OCI-LY1 (cell line): ENCODE results near the gene CREM.
A peak's percentile ranks its signal among the peaks of the same experiment; 100 is the strongest.

Experiments
- H2AFZ ChIP-seq: fragments of 200-600 bp; sonication (generic), shearing (Covaris generic); 2 replicates; pipeline ENCODE4 v1.6.0; 2014; ENCODE audit warnings: antibody characterized with exemption, mild to moderate bottlenecking, low read length
- H3F3A ChIP-seq: fragments of 200-600 bp; sonication (generic), shearing (Covaris generic); 2 replicates; pipeline ENCODE4 v1.6.0; 2014; ENCODE audit warnings: mild to moderate bottlenecking, antibody characterized with exemption, low read length, moderate library complexity; ENCODE audit not compliant: insufficient read depth
- H3K27ac ChIP-seq: fragments of 200-600 bp; sonication (generic); 2 replicates; pipeline ENCODE4 v1.5.1; 2014; ENCODE audit warnings: low read length, mixed run types, mild to moderate bottlenecking, low read depth; ENCODE audit not compliant: poor library complexity, severe bottlenecking
- H3K27me3 ChIP-seq: fragments of 200-600 bp; sonication (generic); 2 replicates; pipeline ENCODE4 v1.6.0; 2014; ENCODE audit warnings: antibody characterized with exemption, mild to moderate bottlenecking, low read length, moderate library complexity; ENCODE audit not compliant: insufficient read depth
- H3K36me3 ChIP-seq: fragments of 200-600 bp; sonication (generic); 2 replicates; pipeline ENCODE4 v1.6.1; 2014; ENCODE audit warnings: mild to moderate bottlenecking, antibody characterized with exemption, low read length, moderate library complexity, mixed read lengths; ENCODE audit not compliant: insufficient read depth
- H3K4me1 ChIP-seq: fragments of 200-600 bp; sonication (generic); 2 replicates; pipeline ENCODE4 v1.5.1; 2014; ENCODE audit warnings: mild to moderate bottlenecking, low read length, moderate library complexity; ENCODE audit not compliant: insufficient read depth, severe bottlenecking
- H3K4me2 ChIP-seq: fragments of 200-600 bp; sonication (generic), shearing (Covaris generic); 2 replicates; pipeline ENCODE4 v1.6.1; 2014; ENCODE audit warnings: low read length
- H3K4me3 ChIP-seq: fragments of 200-600 bp; sonication (generic); 2 replicates; pipeline ENCODE4 v1.5.1; 2014; ENCODE audit warnings: low read length, low read depth, mild to moderate bottlenecking, mixed read lengths; ENCODE audit not compliant: poor library complexity, severe bottlenecking
- H3K79me2 ChIP-seq: fragments of 200-600 bp; shearing (Covaris generic); 2 replicates; pipeline ENCODE4 v1.6.1; 2016; ENCODE audit warnings: mixed run types, low read length, mixed read lengths; ENCODE audit not compliant: insufficient read depth
- H3K9ac ChIP-seq: fragments of 200-600 bp; sonication (generic), shearing (Covaris generic); 2 replicates; pipeline ENCODE4 v1.6.1; 2014; ENCODE audit warnings: mild to moderate bottlenecking, low read length, mixed read lengths
- H3K9me2 ChIP-seq: fragments of 200-600 bp; sonication (generic), shearing (Covaris generic); 2 replicates; pipeline ENCODE4 v1.6.1; 2014; ENCODE audit warnings: low read depth, mild to moderate bottlenecking, low read length, mixed read lengths
- H3K9me3 ChIP-seq: fragments of 200-600 bp; shearing (Covaris generic); 2 replicates; pipeline ENCODE4 v1.6.1; 2014; ENCODE audit warnings: low read length, mixed read lengths
- H4K20me1 ChIP-seq: fragments of 200-600 bp; sonication (generic), shearing (Covaris generic); 2 replicates; pipeline ENCODE4 v1.6.0; 2016; ENCODE audit warnings: mild to moderate bottlenecking, low read length; ENCODE audit not compliant: insufficient read depth
- CTCF ChIP-seq: fragments of 200-600 bp; sonication (generic), shearing (Covaris generic); IDR thresholded peaks from 2 replicates; pipeline ENCODE4 v1.5.1; 2017; ENCODE audit warnings: mild to moderate bottlenecking, antibody characterized with exemption, low read length, moderate library complexity, mixed read lengths
- EZH2 ChIP-seq: fragments of 200-600 bp; sonication (generic), shearing (Covaris generic); IDR thresholded peaks from 2 replicates; pipeline ENCODE4 v1.8.0; 2017; ENCODE audit warnings: borderline replicate concordance, mixed run types, mild to moderate bottlenecking, antibody characterized with exemption, low read length, moderate library complexity, mixed read lengths

The CREM gene

DNA sequence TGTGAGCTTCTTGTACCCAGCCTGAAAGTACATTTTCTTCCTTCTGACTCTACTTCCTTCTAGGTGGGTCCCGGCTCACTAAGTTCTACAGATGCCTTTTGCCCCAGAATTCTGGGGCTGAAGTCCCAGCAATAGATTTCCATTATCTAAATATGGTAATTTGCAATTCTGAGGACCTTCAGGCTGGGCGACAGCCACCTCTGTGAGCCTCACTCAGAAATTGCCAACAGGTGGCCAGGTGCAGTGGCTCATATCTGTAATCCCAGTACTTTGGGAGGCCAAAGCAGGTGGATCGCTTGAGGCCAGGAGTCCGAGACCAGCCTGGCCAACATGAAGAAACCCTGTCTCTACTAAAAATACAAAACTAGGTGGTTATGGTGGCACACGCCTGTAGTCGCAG, 23.7 kb downstream of the CREM start:
- no peak overlapping the region for H3K9ac ChIP-seq

GRCh38 chr10:35152992-35153391, 26.3 kb downstream of the CREM start:
- no peaks in the 10 kb centered on the region for H3K9me3 ChIP-seq
- no peaks in the 10 kb centered on the region for H3K9me2 ChIP-seq
- TF ChIP-seq CTCF (no peak), EZH2 (no peak)
- no peaks in the 10 kb centered on the region for H3K79me2 ChIP-seq
- H3K9ac ChIP-seq = no peak overlapping the region
- peaks cover 13% of the 10 kb centered on the region; the same call in 1 of the 2 replicates for H3F3A ChIP-seq
- H3K4me3 ChIP-seq = no peak overlapping the region
- peaks cover 21% of the 10 kb centered on the region for H3K4me1 ChIP-seq
- no peaks in the 10 kb centered on the region for H3K27me3 ChIP-seq
- no peak overlapping the region for H3K27ac ChIP-seq
- no peak overlapping the region for H2AFZ ChIP-seq
- H3K36me3 ChIP-seq = no peaks in the 10 kb centered on the region
- H4K20me1 ChIP-seq = no peaks in the 10 kb centered on the region
- H3K4me2 ChIP-seq = no peak overlapping the region

More for the DNA sequence above, 23.7 kb downstream of the CREM start:
- Histone ChIP-seq H3K4me3 (no peak overlapping the region), H4K20me1 (no peaks in the 10 kb centered on the region), H3K4me2 (peak overlapping the region; percentile 40), H3F3A (peaks cover 13% of the 10 kb centered on the region; the same call in 1 of the 2 replicates), H3K79me2 (no peaks in the 10 kb centered on the region), H3K9me2 (no peaks in the 10 kb centered on the region), H3K9me3 (no peaks in the 10 kb centered on the region), H3K4me1 (peaks cover 21% of the 10 kb centered on the region), H2AFZ (no peak overlapping the region), H3K27ac (peak overlapping the region; percentile 76), H3K36me3 (no peaks in the 10 kb centered on the region), H3K27me3 (no peaks in the 10 kb centered on the region)
- TF ChIP-seq CTCF (no peak), EZH2 (no peak)

GRCh38 chr10:35153716-35154115, 27.1 kb downstream of the CREM start:
- Histone ChIP-seq H3K4me1 (peaks cover 21% of the 10 kb centered on the region), H3K79me2 (no peaks in the 10 kb centered on the region)

More at GRCh38 chr10:35153716-35154115, 27.1 kb downstream of the CREM start:
- TF ChIP-seq EZH2 = no peak
- no peak for TF ChIP-seq CTCF
- Histone ChIP-seq H3K4me3 (no peak overlapping the region), H3F3A (peaks cover 11% of the 10 kb centered on the region; the same call in 1 of the 2 replicates), H3K4me2 (no peak overlapping the region), H3K27ac (no peak overlapping the region), H2AFZ (no peak overlapping the region), H4K20me1 (no peaks in the 10 kb centered on the region), H3K36me3 (no peaks in the 10 kb centered on the region), H3K9me3 (no peaks in the 10 kb centered on the region), H3K27me3 (no peaks in the 10 kb centered on the region), H3K9me2 (no peaks in the 10 kb centered on the region), H3K9ac (no peak overlapping the region)
